C1 segment of cervical spinal cord (tissue), 14 donors: ENCODE results near the gene MSANTD1.
A peak's percentile ranks its signal among the peaks of the same experiment; 100 is the strongest.

Experiments used
- DNase-seq, 14 donors: peaks; one replicate each; lab custom pipeline; 2025; lab: John Stamatoyannopoulos, UW

The MSANTD1 gene

DNA sequence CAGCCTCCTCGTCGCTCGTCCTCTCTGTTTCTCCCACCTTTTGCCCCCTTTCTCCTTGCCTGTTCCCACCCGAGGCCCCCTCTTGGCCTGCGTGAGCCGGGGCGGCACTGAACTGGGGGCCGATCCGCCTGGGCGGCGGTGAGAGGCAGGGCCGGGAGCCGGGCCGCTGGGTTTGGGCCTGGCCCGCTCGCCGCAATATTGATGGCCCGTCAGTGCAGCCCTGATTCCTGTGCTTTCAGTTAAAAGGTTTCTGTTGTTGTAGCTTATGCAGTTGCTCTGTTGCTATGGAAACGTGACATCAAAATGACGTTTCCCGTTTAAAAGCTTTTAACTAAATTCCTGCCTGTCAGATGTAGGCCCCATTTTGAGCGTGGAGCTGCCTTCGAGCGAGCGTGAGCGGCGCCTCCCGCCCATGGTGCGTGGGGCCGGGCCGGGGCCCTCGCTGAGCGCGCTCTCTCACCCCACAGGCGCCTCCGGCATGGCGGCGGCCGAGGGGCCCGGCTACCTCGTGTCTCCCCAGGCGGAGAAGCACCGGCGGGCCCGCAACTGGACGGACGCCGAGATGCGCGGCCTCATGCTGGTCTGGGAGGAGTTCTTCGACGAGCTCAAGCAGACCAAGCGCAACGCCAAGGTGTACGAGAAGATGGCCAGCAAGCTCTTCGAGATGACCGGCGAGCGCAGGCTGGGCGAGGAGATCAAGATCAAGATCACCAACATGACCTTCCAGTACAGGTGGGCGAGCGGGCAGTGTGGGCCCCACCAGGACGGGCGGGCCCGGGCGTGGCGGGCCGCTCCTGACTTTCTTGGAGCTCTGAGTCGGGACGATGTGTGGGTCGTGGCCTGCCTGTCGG, at the start of gene MSANTD1:
TSS of gene MSANTD1 (plus strand) at position 349 of the 851 bp plus-strand sequence. CDS start at position 413, 64 bp downstream.
- no peak for DNase-seq

DNA sequence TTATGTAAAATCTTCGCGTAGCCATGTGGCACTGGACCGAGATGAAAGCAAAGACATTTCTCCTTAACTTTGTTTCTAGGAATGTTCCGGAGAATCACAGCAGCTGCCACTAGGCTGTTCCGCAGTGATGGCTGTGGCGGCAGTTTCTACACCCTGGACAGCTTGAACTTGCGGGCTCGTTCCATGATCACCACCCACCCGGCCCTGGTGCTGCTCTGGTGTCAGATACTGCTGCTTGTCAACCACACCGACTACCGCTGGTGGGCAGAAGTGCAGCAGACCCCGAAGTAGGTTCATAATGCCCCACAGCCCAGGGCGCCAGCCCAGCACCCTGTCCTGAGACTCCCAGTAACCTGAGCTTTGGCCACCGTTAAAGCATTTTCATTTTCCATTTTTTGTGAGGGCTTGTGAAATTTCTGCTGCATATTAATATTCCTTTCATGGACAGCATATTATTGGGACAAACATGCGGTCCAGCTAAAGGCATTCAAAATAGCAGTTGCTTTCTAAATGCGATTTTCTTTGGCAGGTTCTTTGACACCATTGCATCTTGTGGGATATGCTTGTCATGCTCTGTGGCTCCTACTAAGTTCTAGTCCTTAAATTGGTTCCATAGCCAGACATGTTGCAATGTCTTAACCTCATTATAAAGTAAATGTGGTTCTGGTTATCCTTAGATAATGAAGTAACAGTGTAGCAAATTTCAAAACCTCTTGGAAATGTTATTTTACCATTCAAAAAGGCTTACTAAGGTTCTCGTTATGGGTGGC, 49.1 kb upstream of the MSANTD1 start:
- DNase-seq: no peak

DNA sequence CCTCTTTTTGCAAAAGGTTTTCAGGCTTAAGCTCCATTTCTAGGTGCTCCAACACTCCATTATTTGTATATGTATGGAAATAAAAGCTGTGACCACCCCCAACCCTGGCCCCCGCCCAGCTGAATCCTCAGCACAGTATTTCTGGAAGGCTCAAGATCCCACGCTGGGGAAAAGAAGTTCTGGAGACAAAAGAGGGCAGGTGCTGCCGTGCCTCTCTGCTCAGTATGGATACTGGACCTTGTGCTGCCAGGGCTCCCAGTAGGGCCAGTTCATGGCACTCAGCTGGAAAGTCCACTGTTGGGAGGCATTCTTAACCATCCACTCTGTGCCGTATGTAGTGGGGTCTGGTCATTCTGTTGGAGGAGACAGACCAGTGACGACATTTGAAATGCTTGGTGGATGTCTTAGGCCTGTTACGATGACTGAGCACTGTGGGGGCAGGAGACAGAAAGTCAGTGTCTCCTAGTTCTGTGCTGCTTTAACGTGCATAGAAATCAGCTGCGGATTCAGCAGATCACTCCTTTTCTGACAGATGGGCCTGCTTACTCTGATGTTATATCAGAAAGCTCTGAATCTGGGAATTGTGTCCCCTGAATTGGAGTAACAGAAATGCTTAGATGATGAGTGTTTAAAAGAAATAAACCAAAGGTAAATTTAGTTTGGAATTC, 48.4 kb upstream of the MSANTD1 start:
- DNase-seq: no peak

DNA sequence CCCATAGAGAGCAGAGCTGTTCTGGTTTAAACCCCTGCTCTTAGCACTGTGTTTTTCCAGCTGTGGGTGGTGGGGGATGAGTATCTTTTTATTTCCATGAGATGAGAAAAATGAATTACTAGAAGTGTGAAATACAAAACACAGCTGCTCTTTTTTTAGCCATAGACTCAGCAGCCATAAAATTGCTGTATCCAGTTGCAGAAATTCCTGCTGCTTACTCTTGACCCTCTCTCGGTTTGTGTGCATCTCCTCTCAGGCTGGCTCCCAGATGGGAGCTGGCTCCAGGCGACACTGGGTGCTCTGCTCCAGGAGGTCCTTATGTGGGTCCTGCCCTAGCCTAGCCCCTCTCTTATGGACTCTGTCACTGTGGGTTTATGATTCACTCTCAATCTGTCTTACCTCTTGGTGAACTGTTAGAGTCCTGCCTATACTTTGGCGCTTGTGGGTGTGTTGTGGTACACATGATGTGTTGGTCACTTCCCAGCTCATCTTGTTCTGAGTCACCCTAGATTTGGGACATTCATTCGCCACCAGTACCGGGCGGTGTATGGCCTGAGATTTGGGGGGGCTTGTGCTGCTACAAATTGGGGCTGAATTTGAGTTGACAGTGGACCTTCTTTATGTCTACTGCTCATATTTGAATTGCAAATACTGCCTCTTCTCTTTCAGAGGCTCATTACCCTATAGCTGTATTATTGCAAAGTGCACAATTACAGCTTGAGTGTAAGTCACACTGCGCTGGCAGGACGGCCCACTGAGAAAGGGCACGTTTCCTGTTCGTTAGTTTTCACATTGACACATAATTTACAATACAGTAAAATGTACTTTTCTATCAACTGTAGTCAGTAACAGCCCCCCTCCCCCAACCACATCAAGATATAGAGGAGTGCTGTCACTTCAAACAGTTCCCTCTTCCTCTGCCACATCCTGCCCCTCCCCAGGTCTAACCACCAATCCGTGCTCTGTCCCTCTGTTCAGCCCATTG, 46.9 kb upstream of the MSANTD1 start:
- DNase-seq: no peak

DNA sequence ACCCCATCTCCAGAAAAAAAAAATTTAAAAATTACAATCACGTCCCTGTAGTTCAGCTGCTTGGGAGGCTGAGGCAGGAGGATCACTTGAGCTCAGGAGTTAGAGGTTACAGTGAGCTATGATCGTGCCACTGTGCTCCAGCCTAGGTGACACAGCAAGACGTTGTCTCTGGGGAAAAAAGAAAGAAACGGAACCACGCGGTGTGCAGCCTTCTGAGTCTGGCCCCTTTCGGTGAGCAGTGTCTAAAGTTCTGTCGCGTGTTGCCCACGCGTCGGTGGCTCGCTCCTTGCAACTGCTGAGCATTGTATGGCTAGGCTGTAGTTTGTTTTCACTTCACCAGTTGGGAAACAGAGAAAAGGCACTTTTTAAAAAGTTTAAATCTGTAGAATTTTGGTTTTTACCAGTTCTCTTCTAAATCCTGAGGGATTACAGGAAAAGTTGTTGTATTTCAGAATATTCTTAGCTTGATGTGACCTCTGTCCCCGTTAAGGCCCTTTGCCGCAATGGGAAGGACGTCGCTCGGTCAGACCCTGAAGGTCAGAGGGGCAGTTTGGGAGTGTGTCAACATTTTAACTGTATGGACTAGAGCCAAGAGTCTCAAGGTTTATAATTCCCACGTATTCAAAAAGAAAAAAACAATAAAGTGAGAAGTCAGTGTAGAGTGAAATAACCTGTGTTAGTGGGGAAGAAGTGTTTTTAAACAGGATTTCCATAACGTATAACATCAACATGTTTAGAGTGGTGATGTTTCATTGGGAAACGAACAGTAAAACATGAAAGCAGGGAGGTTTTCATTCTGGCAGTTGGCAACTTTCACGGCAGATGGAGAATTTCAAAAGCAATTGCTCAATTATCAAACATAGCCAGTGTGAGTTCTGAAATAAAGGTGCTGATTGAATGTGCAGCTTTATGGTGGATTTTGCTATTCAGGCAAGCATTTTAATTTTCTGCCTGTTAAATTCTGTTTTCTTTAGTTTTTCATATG, 45.8 kb upstream of the MSANTD1 start:
- DNase-seq: no peak

DNA sequence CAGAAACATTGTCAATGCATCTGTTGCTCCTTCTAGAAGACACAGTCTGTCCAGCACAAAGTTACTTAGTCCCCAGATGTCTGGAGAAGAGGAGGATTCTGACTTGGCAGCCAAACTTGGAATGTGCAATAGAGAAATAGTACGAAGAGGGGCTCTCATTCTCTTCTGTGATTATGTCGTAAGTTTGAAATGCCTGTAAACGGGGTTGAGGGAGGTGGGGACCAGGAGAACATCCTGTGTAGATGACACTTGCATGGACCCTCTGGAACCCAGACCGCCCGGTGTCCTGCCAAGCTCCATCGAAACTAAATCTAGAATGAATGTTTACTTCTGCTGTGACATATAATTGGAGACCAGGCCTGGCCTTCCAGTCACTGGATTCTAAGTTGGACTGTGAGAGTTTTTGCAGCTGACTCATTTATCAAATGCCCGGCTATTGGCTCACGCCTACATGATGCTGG, 45.0 kb upstream of the MSANTD1 start:
- peak in 1 of 14 donors; percentile 26 for DNase-seq

DNA sequence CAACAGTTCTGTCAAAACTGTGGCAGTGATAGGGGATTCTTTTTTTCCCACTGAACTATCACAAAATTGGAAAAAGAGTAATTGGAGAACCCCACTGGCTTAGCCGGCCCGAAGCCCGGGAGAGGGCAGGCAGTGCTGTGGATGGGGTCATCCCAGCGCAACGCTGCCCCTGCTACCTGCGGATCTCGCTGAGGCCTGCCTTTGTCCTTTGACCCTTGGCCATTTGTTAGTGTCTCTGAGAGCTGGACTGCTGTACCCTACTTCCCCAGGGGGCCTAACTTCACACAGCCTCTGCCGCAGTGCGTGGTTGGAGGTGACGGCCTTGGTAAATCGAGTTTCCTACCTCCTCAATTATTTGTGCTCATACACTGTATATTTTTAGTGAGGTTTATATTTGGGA, 43.0 kb upstream of the MSANTD1 start:
- no peak for DNase-seq

DNA sequence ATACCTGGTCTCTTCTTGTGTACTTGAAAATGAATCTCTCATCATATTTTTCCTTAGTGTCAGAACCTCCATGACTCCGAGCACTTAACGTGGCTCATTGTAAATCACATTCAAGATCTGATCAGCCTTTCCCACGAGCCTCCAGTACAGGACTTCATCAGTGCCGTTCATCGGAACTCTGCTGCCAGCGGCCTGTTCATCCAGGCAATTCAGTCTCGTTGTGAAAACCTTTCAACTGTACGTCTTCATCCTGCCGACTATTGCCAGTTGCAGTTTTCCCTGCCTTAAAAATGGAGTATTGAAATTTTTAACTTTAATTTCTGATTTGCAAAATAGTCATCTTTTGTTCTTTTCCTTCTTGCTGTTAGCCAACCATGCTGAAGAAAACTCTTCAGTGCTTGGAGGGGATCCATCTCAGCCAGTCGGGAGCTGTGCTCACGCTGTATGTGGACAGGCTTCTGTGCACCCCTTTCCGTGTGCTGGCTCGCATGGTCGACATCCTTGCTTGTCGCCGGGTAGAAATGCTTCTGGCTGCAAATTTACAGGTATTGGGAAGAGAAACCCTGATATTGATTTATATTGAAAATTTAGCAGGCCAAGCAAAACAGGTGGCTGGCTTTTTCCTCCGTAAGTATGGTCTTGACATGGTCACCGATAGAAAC, 42.4 kb upstream of the MSANTD1 start:
- no peak for DNase-seq

DNA sequence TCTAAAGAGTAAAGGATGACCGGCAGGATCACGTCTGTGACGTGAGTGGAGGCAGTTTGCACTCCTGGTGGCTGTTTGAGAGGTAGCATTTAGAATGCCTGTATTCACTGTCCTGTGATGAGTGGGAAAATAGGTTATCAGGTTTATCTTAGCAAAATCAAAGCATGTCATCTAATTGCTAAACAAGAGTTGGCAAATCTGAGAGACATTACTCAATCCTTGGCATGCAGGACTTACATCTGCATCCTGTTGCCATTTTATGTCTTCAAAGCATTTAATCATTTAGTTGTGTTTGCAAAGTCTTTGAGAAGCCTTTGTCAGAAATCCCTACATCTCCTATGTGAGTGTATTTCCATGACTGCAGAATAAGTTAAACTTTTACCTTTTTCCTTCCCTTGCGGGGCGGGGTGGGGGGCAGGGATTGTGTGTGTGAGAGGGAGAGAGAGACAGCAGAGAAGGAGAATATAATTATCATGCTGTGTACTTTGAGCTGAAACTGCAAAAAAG, 41.4 kb upstream of the MSANTD1 start:
- DNase-seq: no peak

DNA sequence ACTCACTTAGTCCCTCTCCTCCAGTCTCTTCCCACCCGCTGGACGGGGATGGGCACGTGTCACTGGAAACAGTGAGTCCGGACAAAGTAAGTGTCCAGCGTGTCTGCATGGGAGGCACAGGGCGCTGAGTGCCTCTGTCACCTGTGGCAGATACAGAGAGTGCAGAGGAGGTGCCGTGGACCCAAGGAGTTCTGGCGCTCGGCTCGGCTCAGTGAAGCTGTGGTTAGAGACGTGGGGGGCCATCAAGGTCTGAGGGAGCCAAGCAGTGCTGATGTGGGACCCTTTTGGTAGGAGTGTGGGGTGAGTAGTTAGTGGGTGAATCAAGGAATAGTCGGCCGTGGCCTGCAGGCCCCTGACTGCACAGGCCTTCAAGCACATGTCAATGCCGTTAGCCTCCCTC, 40.1 kb upstream of the MSANTD1 start:
- no peak for DNase-seq

DNA sequence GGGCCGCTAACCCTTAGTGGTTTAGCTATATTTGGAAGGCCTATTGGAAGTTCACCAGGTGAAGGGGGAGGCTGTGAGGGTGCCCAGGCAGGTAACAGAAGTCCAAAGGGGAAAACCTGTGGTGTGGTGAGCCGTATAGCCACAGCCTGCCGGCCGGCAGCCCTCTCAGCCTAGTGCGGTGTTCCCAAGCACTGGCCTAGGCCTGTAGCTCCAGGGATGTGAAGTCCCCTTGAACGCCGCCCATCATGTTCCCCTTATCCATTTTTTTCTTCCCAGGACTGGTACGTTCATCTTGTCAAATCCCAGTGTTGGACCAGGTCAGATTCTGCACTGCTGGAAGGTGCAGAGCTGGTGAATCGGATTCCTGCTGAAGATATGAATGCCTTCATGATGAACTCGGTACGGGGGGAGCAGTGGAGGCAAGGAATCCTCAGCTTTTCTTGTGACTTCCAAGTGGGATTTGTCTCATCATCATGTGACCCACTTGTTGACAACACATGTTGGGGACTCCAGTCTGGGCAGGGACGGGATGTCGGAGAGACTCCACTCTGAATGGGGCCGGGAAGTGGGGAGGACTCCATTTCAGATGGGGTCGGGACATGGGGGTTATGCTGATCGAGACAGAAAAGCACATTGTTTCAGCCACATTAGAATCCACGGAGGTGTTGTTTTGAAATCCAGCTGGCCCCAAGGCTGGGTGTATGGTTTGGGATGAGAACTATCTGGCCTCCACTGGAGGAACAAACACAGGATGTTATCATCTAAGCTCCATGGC, 39.2 kb upstream of the MSANTD1 start:
- no peak for DNase-seq

DNA sequence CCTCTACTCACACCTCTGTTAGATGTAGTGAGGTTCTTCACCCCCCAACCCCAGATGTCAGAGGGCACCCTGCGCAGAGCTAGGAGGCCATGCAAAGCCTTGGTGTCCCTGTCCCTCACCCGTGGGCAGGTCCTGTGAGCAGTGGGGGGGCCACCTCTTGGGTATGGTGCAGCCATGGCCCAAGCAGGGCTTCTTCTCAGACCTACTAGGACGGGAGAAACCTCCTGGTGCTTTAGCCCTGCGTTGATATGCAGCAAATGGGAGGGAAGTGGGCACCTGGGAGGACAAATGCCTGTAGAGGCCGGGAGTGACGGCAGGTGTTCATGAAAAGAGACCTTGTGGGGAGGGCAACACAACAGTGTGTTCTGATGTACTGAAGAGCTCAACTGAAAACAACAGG, 38.5 kb upstream of the MSANTD1 start:
- no peak for DNase-seq

DNA sequence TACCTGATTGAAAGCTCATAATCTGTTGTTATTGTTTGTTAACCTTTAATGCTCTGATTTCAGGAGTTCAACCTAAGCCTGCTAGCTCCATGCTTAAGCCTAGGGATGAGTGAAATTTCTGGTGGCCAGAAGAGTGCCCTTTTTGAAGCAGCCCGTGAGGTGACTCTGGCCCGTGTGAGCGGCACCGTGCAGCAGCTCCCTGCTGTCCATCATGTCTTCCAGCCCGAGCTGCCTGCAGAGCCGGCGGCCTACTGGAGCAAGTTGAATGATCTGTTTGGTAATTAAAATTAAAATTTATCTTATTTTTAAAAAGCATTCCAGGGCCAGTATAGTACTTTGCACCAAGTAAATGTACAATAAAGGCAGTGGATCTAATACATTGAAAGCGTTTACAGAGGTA, 37.1 kb upstream of the MSANTD1 start:
- DNase-seq: no peak

DNA sequence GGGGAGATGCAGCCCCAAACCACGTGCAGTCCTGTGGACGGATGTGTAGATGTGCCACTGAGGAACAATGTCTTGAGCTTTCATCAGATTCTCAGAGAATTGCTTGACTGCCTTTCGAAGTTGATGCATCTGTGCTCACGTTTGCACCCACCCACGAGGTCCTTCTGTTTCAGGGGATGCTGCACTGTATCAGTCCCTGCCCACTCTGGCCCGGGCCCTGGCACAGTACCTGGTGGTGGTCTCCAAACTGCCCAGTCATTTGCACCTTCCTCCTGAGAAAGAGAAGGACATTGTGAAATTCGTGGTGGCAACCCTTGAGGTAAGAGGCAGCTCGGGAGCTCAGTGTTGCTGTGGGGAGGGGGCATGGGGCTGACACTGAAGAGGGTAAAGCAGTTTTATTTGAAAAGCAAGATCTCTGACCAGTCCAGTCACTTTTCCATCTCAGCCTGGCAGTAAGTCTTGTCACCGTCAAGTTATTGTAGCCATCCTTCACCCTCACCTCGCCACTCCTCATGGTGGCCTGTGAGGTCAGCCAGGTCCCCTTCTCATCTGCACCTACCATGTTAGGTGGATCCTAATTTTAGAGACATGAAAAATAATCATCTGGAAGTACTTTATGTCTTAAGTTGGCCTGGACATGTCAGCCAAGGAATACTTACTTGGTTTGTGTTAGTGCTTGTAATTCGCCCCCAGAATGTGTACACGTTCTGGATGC, 36.4 kb upstream of the MSANTD1 start:
- no peak for DNase-seq

DNA sequence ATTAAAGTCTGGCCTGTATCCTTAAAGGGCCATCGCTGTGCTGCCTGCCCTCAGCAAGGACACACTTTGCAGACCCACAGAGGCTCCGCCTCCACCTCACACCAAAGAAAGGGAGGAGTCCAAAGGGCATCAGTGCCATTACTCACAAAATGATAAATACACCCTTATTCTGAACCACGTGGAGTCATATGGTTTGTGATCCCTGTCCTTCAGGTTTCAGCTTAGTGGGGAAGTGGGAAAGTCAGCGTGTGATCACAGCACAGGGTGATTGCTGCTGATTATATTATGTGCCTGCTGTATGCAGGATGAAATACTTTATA, 35.9 kb upstream of the MSANTD1 start:
- DNase-seq: no peak

DNA sequence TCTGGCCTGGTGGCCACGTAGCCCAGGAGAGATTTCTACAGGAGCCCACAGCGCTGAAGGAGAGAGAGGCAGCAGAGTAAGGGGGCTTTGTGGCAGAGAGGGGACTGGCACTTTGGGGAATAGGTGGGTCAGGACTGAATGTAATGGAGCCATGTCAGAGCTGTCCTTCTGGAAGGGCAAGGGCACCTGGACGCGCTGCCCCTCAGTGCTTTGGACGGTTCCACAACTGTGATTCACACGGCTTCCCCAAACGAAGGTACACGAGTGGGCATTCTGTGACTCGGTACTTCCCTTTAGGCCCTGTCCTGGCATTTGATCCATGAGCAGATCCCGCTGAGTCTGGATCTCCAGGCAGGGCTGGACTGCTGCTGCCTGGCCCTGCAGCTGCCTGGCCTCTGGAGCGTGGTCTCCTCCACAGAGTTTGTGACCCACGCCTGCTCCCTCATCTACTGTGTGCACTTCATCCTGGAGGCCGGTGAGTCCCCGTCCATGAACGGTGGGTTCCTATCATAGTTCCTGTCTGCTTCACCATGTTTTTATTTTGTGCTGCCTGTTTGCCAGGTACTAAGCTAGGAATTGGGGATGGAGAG, 35.2 kb upstream of the MSANTD1 start:
- DNase-seq: no peak

DNA sequence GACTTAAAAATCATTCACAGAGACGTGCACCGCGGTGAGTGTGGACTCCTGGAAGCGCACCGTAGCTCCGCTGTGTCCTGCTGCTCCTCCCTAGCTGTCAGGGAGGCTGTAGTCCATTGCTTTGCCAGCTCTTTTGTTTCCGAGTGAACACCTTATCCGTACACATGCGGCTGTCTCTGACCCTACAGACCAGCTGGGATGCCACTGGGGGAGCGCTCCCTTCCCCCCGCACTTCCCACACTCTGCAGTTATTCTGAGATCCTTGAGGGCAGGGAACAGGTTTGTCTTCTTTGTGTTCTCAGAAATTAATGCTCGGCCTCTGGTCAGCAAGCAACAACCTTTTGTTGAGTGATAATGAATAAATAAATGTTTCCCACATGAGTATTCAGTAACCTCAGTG, 33.7 kb upstream of the MSANTD1 start:
- peak in 1 of 14 donors; percentile 15 for DNase-seq
